GM19397 (cell line): ENCODE results near the gene COL6A3.
"Not testable (repeated sequence)": the region's sequence is repeated elsewhere in the genome, so short reads cannot be mapped to it uniquely, and the experiment has no call there.

Source experiments
- ATAC-seq: cut with Tn5 transposase; IDR thresholded peaks from one replicate; pipeline ENCODE4 v1.9.1; 2021; ENCODE audit warnings: mild to moderate bottlenecking, moderate library complexity; ENCODE audit not compliant: unreplicated experiment

Gene COL6A3

DNA sequence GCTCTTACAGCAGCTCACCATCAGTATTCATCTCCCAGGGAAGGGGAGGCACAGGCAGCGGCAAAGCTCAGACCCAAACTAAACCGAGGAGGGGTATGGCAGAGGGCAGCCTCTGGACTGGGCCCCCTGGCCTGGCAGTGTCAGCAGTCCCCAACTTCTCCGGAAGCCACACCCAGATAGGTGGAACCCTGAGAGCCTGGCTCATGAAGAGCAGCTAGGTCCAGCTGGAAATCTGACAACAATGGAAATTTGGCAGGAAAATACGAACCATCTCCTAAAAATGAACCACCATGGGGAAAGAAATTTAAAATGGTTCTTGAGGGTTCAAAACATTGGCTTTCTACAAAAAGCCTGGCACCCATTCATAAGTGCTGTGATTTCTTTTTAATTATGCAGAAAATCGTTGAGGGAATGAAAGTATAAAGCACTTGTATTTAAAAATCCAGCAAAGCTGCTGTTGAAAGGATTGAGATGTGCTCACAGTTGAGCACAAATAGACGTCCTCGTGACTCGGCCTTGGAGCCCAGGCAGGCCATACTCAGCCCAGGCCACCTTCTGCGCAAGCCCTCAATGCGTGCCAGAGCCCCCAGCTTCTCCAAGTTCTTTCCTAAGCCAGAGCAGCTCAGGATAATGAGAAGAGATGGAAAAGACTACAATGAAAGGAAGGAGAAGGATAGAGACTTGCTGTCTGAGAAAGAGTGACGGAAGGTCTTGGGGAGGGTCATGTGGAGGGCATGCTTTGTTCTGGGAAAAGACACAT, 93.0 kb downstream of the COL6A3 start:
- ATAC-seq = no peak

- ATAC-seq = no peak
These were observed 94.1 kb downstream of the COL6A3 start for GRCh38 chr2:237319887-237320286.

GRCh38 chr2:237319086-237319820, 94.7 kb downstream of the COL6A3 start:
- no peak for ATAC-seq

GRCh38 chr2:237316339-237316738, 97.6 kb downstream of the COL6A3 start:
- no peak for ATAC-seq

- no peak for ATAC-seq
These were observed 98.1 kb downstream of the COL6A3 start for GRCh38 chr2:237315829-237316225.

- no peak for ATAC-seq
These were observed 98.7 kb downstream of the COL6A3 start for GRCh38 chr2:237315170-237315828.

- ATAC-seq = no peak
These were observed 99.3 kb downstream of the COL6A3 start for GRCh38 chr2:237314681-237315080.

- no peak for ATAC-seq
These were observed 99.8 kb downstream of the COL6A3 start for GRCh38 chr2:237314198-237314597.

DNA sequence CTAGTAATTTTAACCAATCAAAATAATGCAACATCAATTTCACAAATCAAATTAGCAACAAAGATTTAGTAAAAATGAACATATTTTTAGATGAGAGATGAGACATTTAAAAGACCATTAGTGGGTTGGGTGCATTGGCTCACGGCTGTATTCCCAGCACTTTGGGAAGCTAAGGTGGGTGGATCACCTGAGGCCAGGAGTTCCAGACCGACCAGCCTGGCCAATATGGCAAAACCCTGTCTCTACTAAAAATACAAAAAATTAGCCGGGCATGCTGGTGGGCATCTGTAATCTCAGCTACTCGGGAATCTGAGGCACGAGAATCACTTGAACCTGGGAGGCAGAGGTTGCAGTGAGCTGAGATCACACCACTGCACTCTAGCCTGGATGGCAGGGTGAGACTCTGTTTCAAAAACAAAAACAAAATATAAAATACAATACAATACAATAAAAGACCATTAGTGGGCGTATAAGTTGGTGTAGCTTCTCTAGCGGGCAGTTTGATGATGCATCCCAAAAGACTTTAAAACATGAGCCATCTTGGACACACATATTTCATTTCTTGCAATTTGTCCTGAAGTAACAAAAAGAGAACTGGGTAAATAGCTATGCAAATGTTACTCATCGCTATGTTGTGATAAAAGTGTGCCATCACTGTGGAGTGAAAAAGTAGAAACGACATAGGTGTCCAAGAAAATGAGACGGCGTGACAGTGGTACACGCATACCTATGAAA, 101.8 kb downstream of the COL6A3 start:
- ATAC-seq = no peak

- no peak for ATAC-seq
These were observed 103.3 kb downstream of the COL6A3 start for GRCh38 chr2:237310515-237311114.

- ATAC-seq = no peak
These were observed 104.5 kb downstream of the COL6A3 start for GRCh38 chr2:237309416-237309815.

DNA sequence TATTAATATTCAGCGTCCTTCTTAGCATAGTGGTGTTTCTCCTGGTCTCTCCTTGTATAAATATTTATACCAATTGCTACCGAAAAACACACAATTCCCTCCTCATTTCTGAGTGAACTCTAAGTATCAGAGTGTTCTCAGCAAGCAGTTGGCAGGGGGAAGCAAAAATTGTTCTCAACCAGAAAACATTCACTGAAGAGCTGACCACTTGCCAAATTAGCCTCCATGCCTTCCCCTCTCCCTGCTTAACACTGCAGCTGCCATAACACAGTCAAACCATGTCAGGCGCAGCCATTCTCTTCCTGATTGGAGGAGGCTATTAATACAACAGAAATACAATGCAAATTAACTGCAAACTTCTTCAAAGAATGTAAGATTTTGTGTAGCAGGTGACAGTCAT, 105.0 kb downstream of the COL6A3 start:
- no peak for ATAC-seq

- no peak for ATAC-seq
These were observed 106.5 kb downstream of the COL6A3 start for GRCh38 chr2:237307474-237307873.

- ATAC-seq = no peak
These were observed 107.2 kb downstream of the COL6A3 start for GRCh38 chr2:237306787-237307170.

DNA sequence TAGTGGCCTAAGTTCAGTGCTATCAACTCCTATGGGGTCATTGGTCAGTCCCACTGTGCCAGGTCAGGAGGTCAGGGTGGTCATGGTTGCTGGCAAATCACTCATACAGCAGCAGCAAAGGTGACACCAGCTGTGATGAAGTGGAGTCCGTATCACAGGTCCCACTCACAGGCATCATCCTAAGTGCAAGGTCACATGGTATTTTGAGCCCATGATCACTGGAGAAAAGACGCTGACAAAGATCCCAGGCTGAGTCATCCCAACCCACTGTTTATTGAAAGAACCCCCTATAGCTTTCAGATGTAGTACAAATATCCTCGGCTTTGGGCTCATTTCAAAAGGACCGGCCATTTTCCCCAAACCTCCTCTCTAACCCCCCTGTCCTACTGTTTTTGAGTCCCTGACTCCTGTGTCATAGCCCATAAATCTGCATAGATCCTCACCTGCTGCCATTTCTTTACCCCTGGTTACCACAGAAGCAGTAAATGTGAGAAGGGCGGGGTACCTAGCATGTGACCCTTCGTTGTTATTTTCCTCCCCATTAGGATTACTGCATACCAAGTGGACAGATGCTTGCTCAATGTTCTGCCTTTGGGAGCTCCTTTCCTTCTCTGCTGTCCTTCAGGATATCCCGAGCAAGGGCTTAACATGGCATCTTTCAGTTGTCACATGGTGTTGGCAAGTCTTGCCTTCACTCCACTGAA, 107.7 kb downstream of the COL6A3 start:
- ATAC-seq = no peak

DNA sequence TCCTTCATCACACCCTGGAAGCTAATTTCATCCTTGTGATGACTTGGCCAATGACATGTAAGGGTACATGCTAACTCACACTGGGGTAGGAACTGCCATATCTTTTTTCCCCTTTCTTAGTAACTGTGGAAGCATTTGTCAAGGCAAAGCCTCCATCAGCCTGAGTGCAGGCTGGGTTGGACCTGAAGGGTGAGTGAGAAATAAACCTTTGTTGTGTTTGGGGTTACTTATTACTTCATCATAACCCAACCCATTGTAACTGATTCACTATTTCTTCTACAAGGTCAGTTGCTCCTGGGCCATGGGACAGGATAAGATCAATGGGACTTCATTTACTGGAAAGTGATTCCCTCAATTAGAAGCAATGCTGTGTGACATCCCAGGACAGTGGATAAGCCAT, 108.4 kb downstream of the COL6A3 start:
- no peak for ATAC-seq

DNA sequence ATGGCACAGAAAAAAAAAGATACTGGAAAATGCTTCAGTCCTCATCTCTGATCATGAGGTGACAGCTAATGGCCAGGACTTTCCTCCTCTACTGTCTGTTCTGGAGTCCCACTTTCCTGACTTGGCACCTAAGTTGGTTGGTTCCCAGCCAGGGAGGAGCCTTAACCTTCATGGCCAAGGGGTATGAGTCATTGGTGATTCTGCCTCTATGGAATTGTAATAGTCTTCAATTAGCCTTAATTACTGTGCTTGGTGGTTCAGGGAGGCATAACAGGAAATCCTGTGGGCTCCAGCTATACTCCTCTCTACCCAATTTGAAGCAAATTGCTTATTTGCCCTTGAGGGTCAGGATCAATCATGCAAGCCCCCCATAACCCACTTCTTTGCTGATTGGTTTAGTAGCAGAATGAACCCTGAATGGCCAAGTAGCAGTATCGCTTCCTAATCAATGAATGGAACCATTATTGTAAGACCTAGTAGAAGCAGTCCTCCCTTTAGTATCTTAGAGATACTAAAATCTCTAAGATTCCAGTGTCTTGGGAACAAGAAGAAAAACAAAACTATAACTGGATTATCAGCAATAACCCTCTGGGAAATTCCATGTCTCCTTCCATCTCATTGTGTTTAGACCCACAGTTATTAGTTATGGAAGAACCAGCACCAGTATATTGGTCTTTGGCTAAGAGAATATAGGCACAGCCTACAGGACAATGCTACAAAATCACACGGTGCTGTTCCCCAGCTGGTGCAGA, 109.0 kb downstream of the COL6A3 start:
- ATAC-seq = no peak

DNA sequence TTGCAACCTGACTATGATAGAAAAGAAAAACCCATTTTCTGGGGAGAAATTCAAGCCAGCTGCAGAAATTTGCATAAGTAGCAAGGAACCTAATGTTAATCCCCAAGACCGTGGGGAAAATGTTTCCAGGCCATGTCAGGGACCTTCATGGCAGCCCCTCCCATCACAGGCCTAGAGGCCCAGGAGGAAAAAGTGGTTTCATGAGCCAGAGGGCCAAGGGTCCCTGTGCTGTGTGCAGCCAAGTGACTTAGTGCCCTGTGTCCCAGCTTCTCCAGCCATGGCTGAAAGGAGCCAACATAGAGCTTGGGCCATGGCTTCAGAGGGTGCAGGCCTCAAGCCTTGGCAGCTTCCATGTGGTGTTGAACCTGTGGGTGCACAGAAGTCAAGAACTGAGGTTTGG, 110.7 kb downstream of the COL6A3 start:
- ATAC-seq = not testable (repeated sequence)

- ATAC-seq = no peak
These were observed 112.4 kb downstream of the COL6A3 start for GRCh38 chr2:237301595-237301994.

GRCh38 chr2:237300739-237301138, 113.2 kb downstream of the COL6A3 start:
- no peak for ATAC-seq
